Activated naive CD4-positive, alpha-beta T cell (primary cell): Measurements from ENCODE around the gene TANGO6.

Experiments used
- DNase-seq, 4 experiments: peaks; one replicate each; lab custom pipeline; 2025; lab: John Stamatoyannopoulos, UW

The TANGO6 gene

DNA sequence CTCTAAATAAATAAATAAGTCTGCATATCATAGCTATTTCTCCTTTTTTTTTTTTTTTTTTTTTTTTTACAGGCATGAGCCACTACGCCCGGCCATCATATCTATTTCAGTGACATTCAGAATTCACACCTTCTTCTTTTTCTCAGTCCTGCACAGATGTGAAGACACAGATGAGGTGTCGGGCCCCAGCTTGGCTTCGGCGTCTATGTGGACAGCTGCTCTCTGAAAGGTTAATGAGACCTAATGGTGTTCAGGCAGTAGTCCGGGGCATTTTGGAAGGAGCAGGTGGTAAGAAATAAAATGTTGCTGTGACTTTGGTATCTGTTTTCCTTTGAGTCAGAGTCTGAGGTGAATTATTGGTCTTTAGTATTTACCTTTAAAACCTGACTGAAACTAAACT lies 23.6 kb downstream of the TANGO6 start:
- DNase-seq, result no peak

DNA sequence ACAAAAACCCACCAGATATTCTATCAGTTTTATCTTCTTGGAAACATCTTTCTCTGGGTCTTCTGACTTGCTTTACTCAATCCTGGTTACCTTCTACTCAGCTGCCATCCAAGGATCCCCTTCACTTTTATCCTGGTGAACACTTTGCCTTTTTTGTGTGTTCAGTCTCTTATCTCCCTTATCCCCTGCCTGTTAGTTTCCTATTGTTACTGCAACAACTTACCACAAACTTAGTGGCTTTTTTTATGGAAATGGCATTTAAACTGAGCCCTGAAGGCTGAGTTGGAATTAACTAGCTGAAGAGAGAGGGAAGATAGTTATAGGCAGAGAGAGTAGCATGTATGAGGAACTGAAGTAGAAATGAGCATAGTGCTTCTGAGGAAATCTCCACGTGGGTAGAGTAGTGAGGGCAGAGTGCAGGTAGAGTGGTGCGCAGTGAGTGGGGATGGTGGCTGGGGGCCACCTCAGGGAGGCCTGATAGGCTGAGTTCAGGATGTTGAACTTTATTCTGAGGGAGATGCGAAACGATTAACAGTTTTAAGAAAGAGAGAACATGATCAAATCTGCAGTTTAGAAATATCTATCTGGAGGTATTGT lies 26.3 kb downstream of the TANGO6 start:
- no peak for DNase-seq

DNA sequence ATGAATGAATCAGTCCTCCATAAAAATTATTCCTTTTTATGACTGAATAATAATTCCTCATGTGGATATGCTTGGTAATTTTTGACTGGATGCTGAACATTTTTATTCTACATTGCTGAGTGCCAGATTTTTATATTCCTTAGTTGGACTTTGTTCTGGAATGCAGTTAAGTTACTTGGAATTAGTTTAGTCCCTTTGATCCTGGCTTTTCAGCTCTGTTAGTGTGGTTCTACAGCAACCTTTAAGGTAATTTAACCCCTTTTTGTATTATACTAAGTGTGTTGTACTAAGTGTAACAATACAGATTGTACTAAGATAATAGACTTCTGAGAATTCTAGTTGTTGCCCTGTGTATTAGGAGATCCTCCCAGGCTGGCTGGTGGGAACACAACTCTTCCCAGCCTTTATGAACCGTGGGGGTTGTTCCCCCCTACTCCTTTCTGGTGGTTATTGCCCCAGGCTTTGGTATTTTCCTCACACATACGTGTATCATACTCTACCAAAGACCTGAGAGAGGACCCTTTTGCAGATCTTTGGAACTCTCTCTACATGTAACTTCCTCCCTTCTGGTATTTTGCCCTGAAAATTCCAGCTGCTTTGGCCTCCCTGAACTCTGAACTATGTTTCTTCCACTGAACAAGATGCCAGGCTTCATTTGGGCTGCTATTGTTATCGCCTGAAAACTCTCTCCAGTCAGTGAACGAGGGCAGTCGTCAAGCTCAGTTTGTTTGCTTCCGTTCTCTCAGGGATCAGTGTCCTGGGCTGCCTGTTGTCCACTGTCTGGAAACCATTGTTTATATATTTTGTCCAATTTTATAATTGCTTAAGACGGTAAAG lies 30.5 kb downstream of the TANGO6 start:
- DNase-seq, result no peak

DNA sequence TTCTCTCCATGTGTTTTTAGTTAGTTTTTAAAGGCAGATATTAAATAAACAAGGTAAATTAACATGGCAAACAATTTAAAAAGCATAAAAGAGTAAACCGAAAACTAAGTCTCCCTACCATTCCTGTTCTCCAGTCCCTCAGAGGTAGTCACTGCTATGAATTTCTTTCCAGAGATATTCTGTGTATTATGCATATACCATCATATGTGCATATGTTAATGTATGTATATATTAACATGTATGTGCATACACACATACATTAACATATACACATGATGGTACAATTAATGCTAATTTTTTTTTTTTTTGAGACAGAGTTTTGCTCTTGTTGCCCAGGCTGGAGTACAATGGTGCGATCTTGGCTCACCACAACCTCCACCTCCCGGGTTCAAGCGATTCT lies 32.5 kb downstream of the TANGO6 start:
- no peak for DNase-seq

DNA sequence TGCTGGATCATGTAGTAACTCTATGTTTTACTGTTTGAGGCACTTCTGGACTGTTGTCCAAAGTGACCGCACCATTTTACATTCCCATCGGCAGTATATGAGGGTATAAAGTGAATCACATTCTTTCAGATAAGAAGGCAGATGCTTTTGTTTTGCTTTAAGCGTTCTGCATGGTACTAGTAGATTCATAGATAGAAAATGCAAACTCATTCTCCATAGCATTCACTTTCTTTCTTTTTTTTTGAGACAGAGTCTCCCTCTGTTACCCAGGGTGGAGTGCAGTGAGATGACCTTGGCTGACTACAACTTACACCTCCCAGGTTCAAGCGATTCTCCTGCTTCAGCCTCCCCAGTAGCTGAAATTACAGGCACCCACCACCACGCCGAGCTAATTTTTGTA lies 40.4 kb downstream of the TANGO6 start:
- DNase-seq, result no peak

DNA sequence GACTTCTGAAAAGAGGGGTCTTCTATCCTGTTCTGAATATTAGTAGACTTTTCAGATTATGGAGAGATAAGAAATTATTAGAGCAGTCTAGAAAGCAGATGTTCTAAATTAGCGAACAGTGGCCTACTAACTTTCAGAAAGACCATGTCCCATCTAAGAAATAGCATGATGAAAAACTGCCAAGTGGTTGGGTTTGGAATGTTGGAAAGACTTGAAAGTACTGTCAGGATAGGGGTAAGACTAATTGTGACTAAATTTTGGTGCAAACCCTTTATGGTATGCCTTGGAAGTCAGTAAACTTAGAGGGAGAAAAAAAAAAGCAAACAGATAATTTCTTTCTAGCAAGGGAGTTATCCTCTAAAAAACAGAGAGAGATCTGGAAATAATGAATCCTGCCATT lies 41.1 kb downstream of the TANGO6 start:
- no peak for DNase-seq

DNA sequence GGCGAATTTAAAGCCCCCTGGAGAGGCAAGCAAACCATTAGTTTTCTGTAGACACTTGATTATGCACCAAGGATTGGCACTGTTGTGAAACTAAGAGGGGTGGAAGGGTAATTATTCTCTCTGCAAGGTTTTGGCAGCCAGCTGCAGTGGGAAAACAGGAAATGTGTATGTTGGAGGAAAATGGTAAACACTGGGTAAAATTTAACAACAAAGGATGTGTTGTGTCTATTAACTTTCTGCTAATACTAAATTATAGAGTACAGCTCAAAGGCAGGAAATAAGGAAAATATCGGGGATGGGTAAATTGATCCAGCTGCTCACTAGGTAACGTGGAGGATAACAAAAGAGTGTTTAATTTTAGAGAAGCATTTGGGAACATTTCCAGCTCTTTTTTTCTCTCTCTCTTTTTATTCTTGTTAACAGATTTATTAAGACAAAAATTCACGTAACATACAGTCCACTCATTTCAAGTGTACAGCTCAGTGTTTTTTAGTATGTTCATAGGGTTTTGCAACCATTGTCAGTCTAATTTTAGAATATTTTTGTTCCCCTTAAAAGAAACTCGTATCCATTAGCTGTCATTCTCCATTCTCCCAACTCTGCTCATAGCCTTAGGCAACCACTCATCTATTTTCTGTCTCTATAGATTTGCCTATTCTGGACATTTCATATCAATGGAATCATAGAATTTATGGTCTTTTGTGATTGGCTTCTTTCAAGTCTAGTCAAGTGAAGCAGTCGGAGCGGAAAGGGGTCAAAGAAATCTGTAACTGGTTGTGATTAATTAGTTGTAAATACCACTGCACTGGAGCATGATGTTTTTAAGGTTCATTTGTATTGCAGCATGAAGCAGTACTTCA lies 41.8 kb downstream of the TANGO6 start:
- no peak for DNase-seq

DNA sequence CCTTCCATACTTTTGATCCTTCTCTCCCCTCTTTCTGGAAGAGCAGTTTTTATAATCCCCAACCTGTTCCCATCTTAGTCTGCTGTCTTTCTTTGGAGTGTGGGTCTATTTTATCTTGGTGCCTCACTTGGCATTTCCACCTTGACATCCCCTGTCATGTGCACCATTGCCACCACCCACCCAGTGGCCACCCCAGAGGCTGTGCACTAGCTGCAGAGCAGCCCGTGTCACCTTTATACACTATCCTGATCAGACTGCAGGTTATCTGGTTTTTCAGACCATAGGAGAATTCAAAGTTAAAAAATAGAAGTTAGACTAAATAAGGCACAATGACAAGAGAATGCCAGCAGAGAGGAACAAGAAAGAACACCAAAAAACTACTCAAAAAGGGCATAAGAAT lies 43.8 kb downstream of the TANGO6 start:
- DNase-seq, result no peak

DNA sequence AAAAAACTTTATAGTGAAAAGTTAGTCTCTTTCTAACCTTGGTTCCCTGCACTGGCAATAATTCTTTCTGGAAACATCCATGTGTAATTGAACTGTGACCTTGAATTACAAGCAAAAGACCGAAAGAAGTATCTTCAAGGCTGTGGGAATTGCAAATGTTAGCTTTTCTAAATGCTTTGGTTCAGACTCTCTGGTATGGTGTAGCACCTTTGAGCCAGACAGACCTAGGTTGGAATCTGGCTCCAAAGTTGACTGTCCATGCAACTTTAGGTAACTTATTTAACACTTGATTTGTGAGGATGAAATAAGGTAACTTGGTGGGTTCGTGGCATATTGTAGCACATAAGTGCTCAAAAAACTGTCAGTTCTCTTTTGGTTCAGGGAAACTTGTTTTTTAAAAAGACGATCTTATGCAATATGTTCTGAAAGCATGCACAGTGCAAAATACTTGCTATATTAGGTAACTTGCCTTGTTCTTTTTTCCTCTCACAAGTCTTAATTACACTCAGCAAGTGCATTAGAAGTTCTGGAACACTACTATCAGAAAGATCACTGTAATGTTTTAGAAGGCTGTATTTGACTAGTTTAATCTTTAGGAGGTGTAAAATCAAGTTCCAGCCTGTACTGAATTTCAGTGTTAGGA lies 46.3 kb downstream of the TANGO6 start:
- DNase-seq, result no peak

DNA sequence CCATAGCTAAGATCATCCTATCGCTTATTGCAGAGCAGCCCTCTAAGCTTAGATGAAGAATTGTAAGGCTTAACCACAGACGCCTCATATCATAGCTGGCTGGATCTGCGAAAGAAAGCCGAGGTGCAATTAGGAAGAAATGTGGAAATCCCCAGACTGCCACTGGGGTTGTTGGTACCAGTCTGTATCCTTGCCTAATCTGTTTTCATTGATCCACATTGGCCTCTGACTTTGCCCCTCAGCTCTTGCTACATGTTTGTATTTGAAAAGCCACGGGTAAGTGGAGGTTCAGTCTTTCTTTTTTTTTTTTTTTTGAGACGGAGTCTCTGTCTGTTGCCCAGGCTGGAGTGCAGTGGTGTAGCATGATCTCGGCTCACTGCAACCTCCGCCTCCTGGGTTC lies 48.9 kb downstream of the TANGO6 start:
- DNase-seq, result no peak

DNA sequence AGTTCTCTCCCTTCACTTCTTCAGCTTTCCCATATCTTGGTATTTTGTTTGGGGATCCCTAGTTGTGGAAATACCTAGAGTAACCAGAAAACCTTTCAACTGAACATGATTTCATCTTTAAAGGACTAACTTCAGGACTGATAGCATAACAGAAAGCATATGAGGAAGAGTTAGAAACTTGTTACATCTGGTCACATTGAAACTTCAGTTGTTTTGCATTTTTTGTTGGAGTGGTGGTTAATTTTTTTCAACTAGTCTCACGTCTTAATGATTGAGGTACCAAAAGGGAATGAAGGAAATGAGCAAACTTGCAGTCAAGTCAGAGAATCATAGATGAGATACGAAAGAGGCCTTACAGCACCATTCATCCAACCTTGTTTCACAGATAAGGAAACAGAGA lies 49.6 kb downstream of the TANGO6 start:
- DNase-seq, result no peak

DNA sequence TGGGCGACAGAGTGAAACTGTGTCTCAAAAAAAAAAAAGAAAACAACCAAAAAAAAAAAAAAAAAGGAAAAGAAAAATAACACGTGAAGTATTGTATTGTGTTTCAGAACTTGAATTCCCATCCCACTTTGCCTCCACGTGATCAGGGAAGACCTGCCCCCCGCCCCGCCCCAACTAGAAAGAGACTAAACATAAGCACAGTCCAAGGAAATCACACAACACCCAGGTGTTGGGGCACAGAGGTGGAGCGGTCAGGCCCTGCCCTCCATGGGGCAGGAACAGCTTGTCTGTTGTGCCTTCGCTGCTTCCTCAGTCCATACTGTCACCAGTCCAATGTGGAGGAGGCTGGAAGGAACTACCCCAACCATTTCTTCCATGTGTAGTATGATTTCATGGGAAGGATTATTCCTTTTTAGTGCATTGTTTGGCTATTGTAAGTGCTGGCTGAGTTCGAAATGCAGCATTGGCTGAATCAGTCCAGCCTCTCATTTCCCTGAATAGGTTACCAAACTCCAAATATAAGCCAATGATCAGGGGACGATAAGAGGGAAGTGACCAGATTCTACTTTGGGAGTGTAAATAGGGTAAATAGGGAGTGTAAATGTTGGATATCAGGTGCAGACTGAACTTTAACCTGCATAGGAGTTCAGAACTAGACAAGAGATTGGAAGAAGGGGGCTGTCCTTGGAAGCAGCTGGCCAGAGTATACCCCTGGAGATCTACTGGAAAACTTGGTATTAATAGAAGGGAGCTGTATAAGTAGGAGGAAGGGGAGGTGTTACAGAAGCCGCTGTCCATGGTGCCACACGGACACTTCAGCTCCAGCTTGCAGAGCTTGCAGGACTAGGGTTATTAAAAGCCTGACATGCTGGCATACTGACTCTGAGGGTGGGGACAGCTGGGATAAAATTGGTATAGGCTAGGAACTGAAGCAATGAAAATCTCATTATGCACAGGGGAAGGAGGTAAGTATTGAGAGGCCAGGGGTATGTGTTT lies 50.7 kb downstream of the TANGO6 start:
- no peak for DNase-seq

DNA sequence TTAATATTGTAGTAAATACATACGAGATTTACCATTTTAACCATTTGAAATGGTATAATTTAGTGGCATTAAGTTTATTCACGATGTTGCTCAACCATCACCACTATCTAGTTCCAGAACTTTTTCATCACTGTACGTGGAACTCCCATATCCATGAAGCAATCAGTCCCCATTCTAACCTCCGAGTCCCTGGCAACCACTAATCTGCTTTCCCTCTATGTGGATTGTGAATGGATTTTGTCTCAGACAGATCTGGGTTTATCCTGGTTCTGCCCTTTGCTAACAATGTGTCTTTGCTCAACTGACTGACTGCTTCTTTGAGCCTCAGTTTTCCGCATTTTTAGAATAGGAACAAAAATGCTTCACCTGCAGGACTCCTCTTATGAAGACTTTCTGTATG lies 51.4 kb downstream of the TANGO6 start:
- DNase-seq, result no peak

DNA sequence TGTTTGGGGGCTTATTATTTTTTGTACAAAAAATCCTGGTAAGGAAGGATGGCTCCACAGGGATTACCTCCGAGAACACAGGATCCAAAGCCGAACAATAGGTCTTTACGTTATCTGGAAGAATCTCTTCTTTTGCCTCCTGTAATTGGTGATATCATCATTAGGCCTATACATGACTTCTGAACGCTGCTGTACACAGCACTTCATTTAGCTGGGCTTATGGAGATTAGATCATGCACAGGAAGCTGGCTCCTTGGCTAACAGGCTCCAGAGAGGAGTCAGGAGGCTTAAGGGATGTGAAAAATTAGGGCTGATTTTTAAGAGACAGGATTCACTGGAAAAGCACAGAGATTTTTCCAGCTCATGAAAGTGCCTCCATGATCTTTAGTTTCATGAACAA lies 54.7 kb downstream of the TANGO6 start:
- DNase-seq, result no peak

DNA sequence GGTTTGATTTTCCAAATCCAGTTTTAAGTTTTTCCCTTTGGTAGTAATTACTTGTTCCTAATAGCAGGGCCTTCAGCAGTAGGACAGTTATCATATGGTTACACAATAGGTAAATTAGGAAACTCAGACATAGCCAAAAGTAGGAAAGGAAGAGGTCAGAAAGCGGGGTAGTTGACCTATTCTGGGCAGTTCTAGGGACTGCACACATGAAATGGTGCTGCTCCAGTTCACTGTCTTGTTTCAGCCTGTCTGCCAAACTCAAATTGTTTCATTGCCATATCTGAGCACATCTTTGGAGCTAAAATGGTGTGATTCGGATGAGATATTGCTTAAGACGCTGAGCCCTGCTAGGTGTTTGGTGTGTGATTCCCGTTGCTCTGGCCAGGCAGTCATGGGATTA lies 56.7 kb downstream of the TANGO6 start:
- no peak for DNase-seq

DNA sequence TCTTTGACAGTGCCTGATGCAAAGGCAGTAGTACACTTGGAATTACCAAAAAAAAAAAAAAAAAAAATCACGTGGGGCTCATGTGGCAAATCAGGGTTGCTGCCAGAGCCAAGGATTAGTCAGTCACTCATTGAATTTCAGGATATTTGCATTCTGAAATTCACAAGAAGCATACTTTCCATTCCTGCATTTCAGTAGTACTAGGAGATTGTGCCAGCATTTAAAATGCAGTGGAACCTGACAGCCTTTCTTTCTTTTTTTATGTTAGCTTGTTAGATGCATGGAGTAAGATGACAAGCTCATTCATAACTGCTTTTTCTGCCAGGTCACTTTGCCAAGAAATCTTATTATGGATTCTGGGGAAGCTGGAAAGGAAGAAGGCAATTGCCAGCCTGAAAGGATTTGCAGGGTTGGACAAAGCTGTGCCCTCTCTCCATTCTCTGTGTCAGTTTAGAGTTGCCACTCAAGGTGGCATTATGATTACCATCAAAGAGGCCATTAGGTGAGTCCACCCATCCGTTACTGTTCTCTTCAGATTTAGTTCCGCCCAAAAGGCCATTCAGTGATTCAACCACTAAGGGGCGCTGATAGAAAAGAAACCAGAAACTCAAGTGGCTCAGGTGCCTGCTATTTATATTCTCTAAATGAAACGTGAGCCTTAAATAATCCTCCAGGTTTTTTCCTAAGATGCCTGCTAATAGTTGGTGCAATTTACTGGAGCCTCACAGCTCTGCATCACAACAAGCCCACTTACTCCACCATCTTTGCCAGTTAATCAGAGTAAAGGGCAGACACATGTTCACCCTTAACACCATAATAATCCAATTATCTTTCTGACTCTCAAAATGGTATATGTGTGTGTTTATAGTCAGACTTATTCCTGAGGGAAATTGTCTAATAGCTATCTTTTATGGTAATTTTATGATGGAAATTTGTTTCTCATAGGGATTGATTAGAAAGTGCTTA lies 59.0 kb downstream of the TANGO6 start:
- no peak for DNase-seq

DNA sequence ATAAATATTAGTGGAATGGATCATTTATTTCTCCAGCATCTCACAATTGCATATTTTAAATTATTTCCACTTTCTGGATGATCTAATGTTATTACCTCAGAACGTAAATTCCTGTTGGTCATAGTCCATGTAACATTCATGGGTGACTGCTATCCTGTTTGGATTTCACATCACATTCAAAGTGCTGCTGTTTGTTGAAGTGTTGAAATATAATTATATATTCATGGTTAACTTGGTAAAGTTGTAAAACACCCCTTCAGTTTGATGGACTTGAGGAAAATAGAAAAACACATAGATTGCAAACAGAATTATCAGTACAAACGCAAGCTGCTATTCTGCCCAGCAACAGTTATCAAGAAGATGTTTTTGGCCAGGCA lies 59.6 kb downstream of the TANGO6 start:
- DNase-seq, result no peak

DNA sequence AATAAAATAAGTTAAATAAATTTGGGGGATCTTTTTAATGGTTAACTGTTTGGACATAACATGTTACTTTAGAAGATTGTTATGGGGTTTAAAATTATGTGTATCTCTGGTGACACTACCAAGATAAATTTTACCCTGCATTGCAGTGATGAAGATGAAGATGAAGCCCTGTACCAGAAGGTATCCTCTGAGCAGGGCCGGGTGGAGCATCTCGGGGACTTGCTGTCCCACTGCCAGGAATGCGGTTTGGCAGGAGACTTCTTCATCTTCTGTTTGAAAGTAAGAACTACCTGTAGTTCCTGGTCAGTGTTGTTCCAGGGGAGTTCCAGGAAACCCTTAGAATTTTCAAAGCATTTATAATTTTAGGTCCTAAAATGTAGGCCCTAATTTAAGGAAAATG lies 64.0 kb downstream of the TANGO6 start:
- no peak for DNase-seq

DNA sequence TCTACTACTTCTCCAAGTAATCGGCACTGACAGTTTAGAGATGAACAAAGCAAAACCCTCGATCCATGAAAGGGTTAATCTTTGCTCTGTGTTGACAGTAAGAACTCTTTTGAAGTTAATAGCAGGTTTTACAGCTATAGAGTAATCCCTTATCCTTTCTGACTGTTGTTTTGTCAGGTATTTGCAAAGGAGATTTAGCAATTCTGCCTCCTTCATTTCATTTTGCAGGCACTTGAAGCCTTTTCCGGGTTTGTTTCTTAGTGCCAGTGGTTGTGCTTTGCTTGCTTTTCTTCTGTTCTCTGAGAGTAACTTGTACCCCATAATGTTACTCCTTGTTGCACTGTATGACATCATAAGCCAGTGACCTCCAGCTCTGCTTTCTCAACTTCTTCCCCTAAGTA lies 64.5 kb downstream of the TANGO6 start:
- no peak for DNase-seq

DNA sequence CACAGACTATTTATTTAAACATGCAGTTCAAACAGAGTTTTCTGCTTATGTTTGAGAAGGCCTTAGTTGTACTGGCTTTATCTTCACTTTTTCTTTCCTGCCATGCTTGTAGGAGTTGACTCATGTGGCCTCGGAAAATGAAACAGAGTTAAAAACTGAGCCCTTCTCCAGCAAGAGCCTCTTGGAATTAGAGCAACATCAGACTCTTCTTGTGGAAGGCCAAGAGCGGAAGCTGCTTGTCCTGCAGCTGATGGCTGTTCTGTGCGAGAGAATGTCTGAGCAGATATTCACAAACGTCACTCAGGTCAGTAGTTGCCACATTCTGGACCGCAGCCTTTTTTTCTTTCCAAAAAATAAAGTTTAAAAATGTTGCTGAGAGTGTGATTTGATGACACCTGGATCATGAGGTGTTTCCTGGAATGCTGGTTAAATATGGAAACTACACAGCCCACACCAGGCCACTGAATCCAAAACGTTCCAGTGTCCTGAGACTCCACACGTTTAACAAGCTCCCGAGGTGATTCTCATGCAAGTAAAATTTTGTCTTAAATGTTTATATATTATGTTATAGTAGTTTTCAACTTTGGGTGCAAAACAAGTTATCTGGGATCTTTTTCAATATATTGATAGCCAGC lies 65.9 kb downstream of the TANGO6 start:
- DNase-seq, result no peak
